D721Med (cell line): ENCODE results near the gene MED12L.

Experiments
- DNase-seq: peaks from one replicate; pipeline ENCODE4 v3.0.0; 2011; ENCODE audit warnings: low spot score; ENCODE audit not compliant: insufficient read length
- FAIRE-seq: peaks from 2 replicates; lab custom pipeline; 2011; peaks lifted over from hg19 to GRCh38; lab: Jason Lieb, UNC
- CTCF ChIP-seq: IDR thresholded peaks from 2 replicates; pipeline ENCODE4 v1.5.1; 2012; ENCODE audit warnings: mild to moderate bottlenecking, control low read depth; ENCODE audit not compliant: insufficient read depth; ENCODE audit errors: missing control alignments

The MED12L gene

GRCh38 chr3:151314137-151314536 lies 228.7 kb downstream of the MED12L start:
- FAIRE-seq, result no peak
- no peak for TF ChIP-seq CTCF
- DNase-seq, result no peak

- no peak for FAIRE-seq
- TF ChIP-seq CTCF, result no peak
- no peak for DNase-seq
Observed at GRCh38 chr3:151314593-151314992, 229.1 kb downstream of the MED12L start.

GRCh38 chr3:151315136-151315535 lies 229.7 kb downstream of the MED12L start:
- no peak for FAIRE-seq
- no peak for DNase-seq
- TF ChIP-seq CTCF, result no peak

GRCh38 chr3:151315846-151316245 lies 230.4 kb downstream of the MED12L start:
- no peak for TF ChIP-seq CTCF
- no peak for FAIRE-seq
- no peak for DNase-seq

GRCh38 chr3:151316267-151316991 lies 231.0 kb downstream of the MED12L start, which contains the start of gene GPR87:
GPR87 (minus strand) TSS chr3:151316820; CDS start chr3:151300100, 16,720 bp downstream.
- no peak for TF ChIP-seq CTCF
- DNase-seq, result no peak
- FAIRE-seq, result no peak

GRCh38 chr3:151318313-151318712 lies 232.8 kb downstream of the MED12L start:
- no peak for DNase-seq
- no peak for FAIRE-seq
- TF ChIP-seq CTCF, result no peak

- DNase-seq (no peak), FAIRE-seq (no peak)
- no peak for TF ChIP-seq CTCF
Observed at GRCh38 chr3:151318991-151319390, 233.5 kb downstream of the MED12L start.
